GM21447 (cell line): ENCODE data around the gene COMT.
"Not testable (repeated sequence)": the region's sequence is repeated elsewhere in the genome, so short reads cannot be mapped to it uniquely, and the experiment has no call there.

Experiments used
- ATAC-seq: cut with Tn5 transposase; IDR thresholded peaks from one replicate; pipeline ENCODE4 v1.9.1; 2021; ENCODE audit not compliant: unreplicated experiment

The COMT gene

DNA sequence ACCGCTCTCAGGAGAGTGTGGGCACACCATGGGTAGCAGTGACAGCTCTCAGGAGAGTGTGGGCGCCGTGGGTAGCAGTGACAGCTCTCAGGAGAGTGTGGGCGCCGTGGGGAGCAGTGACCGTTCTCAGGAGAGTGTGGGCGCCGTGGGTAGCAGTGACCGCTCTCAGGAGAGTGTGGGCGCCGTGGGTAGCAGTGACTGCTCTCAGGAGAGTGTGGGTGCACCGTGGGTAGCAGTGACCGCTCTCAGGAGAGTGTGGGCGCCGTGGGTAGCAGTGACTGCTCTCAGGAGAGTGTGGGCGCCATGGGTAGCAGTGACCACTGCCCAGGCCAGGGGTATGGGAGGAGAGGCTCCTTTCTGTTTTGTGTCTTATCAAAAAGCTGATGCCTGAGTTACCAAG, 33.7 kb upstream of the COMT start:
- ATAC-seq: not testable (repeated sequence)

DNA sequence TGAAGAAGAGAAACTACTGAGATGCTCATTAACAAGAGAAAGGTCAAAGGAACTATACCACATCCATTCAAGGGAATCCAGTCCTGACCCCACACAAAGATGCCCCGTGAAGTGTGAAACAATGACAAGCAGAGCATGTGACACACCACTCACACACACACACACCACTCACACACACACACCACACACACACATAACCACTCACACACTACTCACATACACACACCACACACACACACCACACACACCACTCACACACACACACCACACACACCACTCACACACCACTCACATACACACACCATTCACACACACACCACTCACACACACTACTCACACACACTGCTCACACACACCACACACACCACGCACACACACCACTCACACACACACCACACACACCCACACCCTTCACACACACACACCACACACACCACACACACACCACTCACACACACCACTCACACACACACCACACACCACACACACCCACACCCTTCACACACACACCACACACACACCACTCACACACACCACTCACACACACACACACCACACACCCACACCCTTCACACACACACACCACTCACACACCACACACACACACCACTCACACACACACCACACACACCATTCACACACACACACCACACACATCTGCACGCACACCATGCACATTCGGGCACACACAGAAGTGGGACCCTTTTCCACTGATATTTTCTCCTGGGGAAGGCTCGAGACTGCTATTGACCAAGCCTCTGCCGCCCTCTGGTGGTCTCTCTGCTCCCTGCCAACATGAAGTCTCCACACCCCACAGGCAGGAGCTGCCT, 32.0 kb upstream of the COMT start:
- ATAC-seq: no peak

DNA sequence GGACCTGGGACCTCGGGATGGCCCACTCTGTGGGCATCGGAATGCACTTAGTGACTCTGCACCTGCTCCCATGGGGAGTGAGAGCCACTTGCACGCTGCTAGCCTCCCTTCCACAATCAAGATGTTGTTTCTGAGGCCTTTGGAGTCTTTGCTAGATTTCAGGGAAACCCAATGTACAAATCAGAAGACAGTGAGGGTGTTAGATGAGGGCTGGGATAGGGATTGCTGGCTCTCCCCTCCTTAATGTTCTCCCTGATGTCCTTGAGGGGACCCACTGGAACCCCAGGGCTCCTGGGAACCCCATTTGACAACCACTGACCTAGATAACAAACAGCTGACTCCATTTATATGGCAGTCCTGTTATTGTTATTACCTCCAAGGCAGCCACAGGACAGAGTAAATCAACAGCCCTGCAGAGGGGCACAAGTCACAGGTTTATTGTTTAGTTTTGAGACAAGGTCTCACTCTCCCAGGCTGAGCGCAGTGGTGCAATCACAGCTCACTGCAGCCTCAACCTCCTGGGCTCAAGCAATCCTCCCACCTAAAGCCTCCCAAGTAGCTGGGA, 31.3 kb upstream of the COMT start:
- no peak for ATAC-seq

DNA sequence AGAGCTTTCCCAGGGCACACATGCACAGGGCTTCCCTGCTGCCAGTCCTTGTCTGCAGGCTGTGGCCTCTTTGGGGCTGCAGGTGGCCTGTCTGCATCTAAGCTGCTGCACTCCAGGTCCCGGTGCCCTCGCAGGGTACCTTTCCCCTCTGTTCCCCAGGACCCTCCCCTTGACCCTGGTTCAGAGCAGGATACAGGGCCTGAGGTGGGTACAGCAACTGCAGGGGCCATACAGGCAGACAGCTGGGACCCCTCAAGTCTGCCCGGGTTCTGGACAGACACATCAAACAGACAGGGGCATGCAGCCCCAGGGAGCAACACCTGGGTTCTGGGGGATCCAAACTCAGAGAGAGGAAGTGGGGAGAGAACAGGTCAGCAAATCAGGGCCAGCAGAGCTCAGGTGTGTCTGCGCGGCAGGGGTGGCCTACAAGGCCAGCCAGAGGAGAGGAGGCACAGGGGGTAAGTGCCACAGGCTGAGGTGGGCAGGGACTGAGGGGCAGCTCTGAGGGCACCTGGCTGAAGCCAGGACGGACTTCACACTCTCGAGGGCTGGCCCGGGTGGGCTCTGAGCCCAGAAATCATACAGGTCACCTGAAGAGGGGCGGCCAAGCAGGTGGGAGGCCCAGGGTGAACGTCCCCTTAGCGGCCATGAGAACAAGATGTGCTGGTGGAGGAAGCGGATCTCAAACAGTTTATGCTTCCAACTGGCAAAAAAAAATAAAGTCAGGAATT, 29.9 kb upstream of the COMT start:
- ATAC-seq: no peak

DNA sequence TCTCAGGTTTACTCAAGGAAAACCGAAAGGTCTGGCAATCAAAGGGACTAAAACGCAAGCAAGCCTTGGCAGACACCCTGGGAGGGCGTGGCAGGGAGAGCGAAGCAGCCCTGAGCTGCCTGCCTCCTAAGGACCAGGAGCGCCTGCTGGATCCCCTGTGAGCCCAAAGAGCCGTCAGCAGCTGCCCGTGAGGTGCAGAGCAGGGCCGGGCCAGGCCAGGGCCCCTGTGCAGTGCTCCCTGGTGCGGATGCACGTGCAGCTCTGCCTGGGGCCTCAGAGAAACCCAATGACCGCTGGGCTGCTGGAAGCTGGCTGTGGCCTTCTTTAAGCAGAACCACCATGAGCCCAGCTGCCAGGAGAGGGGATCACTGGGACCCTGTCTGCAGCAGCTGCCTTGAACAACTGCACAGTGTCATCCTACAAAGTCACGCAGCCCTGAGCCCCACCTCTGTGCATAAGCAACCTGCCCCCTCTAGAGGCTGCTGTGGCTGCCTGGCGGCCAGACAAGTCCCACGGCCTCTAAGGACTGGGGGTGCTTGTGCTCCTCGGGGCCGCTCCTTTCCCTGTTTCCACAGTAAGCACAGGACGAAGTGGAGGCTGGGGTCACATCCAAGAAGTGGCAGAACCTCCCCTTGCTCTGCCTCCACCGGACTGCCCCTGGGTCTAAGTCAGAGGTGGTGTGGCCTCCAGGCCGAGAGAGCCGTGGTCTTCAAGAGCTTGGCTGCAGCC, 29.1 kb upstream of the COMT start:
- no peak for ATAC-seq

DNA sequence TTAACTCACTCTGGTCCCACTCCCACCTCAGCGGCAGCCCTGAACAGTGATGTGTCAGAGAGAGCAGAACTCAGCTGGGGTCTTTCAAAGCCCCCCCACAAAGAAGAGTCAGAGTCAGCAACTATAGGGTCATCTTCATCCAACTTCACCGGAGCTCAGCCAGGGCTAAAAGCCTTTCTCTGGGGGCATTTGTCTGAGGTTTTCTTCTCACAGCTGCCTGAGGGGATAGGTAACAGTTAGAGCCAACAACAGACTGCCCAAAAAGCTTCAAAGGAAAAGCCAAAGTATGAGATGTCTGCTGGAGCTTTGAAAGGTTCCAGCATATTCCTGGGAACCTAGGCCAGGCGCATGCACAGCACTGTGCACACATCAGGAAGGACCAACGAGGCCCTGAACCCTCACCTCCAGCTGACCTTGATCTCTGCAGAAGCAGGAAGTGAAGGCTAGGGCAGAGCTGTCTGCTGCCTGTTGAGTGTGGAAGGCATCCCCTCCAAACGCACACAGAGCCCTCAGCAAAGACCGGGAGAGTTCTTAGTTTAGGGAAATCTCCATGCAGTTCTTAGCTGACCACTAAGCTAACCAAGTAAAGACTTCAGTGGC, 28.1 kb upstream of the COMT start:
- no peak for ATAC-seq

DNA sequence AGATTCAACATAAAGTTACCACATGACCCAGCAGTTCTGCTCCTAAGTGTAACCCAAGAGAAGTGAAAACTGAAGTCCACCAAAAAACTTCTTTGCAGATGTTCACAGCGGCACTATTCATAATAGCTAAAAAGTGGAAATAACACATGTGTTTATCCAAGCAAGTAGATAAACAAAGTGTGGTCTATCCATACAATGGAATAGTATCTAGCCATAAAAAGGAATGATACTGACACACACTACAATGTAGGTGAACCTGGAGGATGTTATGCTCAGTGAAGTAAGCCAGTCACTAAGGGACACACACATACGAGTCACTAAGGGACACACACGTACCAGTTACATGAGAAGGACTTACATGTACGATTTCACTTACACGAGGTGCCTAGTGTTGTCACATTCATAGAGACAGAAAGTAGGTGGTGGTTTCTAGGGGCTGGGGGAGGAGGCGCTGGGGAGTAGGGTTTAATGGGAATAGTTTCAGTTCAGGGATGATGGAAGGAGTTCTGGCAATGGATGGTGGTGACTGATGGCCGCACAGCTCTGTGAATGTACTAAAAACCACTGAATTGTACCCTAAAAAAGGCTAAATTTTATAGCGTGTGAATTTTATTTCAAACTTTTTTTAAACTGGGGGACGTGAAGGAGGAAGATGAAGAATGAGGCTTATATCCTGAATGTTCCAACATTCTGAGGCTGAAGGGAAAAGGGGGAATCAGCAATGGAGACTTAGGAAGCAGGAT, 27.2 kb upstream of the COMT start:
- no peak for ATAC-seq

DNA sequence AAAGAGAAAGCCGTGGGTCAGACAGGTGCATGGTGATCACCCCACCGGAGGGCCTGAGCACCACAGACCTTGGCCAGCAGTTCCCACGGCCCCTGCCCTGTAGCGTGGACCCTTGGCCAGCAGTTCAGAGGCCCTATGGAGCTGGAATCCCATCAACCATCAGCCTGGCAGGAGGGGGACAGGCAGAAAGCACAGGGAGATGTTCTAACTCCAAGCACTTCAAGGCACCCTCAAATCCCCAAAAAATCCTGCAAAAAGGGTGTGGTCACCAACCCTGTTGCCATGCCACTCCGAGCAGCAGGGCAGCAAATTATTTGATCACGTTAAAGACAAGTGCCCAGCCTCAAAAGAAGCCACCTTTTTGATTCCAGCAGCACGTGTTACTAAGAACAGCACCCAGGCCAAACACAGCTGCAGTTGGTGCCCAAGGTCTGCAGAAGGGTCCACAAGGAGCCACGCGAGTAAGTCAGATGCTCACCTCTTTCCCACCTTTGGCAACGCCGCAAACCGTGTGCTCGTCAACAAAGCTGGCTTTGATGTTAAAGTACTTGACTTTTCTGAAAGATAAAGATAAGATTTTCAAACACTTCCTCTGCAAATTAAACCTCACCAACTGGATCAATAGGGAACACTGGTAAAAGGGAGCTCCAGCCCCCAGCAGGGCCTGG, 26.2 kb upstream of the COMT start:
- no peak for ATAC-seq

DNA sequence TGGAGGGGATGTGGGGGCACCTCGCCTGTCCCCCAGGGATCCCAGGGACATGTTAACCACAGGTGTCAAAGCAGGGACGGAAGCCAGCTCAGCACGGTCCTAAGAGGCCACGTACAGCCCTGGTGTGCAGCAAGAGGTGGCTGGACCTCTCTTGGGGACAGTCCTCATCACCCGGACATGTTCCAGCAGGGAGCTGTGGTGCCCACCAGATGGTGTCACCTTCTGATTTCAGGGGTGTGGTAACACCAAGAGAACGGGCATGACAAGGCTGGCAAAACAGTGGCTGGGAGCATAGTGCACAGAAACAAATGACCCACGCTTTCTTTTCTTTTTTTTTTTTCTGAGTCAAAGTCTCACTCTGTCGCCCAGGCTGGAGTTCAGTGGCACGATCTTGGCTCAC, 25.6 kb upstream of the COMT start:
- no peak for ATAC-seq

DNA sequence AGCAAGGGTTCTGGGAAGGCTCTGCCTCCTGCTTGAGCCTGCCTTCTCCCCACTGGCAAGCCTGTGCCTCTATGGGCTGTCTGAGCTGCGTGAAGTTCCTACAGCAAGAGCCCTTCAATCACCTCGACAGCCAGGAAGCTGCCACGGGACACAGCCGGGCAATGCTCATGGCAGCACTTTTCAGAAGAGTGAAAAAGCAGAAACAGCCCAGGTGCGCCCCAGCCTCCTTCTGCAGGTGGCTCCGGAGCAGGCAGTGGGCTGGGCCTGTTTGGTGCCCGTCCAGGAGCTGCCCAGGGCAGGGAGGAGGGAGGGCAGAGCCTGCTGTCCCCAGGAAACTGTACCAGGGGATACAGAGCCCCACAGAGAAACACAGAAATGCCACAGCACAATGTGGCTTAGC, 24.6 kb upstream of the COMT start:
- ATAC-seq: no peak

DNA sequence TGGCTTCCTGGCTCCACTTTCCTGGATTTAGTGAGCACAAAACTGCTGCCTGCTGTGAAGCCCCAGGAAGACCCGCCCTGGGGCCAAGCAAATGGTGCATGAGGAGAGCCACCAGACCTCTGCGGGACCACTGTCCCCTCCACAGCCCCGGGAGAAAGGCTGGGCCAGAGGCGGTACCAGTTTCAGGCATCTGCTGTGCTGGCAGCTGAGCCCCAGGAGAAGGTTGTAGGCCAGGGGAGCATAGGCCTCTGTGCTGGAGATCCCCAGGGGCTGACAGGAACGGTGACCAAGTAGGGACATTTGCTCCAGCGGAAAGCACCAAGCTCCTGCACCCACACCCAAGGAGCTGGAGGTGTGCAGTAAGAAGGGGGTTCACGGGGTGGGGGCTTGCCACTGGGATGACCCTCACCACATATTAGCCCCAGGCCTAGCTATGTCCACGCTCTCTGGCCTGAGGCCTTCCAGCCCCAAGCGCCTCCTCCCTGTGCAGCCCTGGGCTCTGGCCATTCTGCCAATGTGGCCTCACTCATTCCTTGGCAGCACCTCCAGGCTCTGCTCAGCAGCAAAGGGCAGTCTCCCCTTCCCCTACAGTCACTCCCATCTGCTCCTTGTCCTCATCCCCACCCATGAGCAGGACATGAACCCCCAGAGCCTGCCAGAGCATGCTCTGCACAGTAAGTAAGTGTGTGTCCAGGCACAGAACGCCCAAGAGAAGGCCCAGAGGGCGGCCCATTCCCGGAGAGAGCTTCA, 24.0 kb upstream of the COMT start:
- ATAC-seq: no peak

DNA sequence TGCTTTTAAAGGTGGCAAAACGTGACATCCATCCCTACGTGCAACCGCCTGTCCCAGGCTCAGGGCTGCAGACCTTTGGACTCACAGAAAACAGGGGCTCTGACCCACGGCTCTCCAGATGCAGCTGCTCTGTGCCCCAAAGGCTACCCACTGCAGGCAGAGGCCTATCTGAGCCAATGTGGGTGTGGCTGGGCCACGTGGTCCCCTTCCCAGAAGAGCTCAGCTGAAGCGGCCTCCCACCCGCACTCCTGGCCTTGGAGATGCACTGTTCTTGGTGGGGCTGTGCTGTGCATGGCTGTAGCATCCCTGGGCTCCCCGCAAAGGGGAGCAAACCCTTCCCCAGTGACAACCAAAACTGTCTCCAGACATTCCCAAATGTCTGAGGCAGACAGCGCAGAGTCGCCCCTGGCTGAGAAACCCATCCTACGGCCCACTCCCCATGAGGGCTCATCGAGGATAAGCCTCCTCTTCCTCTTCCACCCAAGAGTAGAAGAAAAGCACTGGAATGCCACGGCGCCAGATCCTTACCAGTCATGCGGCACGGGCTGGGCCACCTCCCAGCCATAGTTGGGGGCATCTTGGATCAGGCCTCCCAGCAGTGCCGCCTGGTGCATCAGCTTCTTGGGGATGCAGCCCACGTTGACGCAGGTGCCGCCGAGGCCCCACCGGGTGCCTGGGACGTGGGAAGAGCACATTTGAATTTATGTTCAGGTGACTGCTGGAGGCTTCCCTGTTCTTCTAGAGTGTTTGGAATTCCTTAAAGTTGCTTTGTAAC, 23.1 kb upstream of the COMT start:
- no peak for ATAC-seq

DNA sequence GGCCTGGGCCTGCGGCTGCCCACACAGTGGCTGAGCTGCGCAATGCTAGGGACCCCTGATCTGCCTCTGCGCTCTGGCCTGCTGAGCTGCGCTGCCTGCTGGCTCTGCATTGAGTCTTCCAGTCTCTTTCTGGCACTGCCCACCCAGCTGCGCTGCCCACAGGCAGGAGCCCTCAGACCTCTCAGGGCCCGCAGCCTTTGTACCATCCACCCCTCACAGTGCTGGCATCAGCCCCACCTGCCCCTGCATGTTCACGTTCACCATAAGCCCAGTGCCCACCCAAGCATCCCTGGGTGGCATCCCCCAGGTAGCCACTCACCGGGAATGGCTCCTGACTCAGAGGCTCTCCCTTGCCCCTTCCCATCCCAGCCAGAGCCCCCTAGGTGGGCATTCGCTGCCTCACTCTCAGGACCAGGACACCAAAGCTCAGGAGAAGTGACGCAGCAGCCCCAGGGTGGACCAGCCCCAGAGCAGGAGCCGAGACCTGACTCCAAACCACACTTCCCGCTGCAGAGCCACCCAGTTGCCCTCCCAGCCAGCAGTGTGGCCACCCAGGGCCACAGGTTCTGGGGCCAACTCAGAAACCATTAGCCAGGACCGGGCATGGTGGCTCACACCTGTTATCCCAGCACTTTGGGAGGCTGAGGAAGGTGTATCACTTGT, 21.7 kb upstream of the COMT start:
- no peak for ATAC-seq

DNA sequence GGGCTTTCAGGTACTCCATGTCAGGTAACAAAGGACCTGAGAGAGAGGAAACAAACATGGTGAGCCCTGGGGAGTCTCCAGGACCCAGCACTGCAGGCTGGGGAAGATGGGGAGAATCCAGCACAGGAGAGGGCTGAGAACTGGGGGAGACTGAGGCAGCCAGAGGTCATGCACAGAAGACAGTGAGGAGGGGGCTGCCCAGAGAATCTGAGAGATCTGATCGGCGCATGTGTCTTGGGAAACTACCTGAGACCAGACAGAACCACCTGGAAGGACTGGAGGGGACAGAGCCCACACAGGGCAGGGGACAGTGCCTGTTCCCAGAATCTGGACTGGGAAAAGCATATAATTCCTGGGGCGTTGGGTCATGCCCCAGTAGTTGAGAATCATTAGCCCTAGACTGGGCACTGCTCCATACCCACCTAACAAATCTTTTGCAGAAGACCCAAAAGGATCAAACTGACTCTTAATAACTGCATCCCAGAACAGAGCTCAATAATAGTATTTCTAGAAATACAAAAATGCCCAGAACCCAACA, 20.0 kb upstream of the COMT start:
- ATAC-seq: no peak

DNA sequence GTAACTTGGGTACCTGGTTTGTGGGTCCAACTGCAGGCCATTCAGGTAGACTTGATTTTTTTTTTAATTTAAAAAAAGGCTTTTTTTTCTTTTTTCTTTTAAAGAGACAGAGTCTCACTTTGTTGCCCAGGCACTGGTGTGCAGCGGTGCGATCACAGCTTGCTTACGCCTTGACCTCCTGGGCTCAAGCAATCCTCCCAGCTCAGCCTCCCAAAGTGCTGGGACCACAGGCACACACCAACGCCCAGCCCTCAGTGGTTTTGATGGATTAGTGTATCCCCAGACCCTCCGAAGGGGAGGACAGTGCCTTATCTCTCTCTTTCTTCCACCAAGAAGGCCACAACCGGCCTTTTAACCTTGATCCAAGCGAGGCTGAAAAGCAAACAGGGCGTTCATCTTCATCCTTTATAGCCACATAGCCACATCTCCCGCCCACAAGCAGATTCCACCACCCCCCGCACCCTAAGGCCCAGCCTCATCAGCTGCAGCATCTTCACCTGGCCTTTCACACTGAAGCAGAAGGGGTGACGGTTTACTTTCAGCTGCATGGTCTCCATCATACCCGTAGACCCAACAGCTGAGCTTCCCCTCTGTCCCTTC, 17.6 kb upstream of the COMT start:
- ATAC-seq: no peak

DNA sequence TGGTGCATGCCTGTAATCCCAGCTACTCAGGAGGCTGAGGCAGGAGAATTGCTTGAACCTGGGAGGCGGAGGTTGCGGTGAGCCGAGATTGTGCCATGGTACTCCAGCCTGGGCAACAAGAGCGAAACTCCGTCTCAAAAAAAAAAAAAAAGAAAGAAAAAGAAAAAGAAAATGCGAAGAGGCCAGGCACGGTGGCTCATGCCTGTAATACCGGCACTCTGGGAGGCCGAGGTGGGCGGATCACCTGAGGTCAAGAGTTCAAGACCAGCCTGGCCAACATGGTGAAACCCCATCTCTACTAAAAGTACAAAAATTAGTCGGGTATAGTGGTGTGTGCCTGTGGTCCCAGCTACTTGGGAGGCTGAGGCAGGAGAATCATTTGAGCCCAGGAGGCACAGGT, 15.5 kb upstream of the COMT start:
- not testable (repeated sequence) for ATAC-seq

DNA sequence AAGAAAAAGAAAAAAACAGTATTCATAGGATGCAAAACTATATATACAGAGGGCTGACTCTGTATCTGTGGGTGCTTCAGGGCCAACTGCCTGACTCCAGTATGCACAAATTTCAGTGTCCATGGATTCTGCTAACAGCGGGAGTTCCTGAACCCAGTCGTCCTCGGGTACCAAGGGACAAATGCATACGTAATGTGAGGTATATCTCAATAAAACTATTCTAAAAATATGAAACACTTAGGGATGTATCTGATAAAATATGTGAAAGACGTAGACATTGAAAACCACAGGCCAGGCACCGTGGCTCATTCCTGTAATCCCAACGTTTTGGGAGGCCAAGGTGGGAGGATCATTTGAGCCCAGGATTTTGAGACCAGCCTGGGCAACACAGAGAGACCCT, 13.9 kb upstream of the COMT start:
- no peak for ATAC-seq
